ENCODE results near the gene GNAO1. TPM values are rescaled to one million over a fixed set of nuclear protein-coding genes. Genes with fewer than 3 reads are reported as not detected.

GNAO1 gene
- total RNA-seq, 1 experiment from 2014 or later = 3.7 TPM

DNA sequence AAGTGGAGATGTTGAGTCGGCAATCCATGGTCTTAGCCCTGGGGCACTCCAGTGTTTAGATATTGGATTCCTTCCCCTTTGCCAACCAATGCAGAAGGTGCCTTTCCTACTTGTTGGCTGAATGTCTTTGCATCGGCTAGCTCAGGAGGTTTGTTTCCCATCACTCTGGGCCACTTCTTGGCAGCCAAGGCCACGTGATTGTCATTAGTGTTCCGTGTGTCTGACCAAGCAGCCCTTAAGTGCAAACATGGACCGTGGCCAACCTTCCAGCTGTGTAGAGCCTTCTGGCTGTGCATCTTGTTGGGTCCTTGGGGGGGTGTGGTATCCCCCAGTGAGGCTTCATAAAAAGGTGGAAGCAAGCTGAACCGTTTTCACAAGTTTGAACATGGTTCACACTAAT lies 66.0 kb downstream of the GNAO1 start:
- no peak for DNase-seq (ENCODE audit: low read depth, low spot score)
- in situ Hi-C loops (cut with HindIII; ENCODE audit: low pct_unique_long_range_greater_than_20kb, low sequenced_read_pairs) = no loop called here

DNA sequence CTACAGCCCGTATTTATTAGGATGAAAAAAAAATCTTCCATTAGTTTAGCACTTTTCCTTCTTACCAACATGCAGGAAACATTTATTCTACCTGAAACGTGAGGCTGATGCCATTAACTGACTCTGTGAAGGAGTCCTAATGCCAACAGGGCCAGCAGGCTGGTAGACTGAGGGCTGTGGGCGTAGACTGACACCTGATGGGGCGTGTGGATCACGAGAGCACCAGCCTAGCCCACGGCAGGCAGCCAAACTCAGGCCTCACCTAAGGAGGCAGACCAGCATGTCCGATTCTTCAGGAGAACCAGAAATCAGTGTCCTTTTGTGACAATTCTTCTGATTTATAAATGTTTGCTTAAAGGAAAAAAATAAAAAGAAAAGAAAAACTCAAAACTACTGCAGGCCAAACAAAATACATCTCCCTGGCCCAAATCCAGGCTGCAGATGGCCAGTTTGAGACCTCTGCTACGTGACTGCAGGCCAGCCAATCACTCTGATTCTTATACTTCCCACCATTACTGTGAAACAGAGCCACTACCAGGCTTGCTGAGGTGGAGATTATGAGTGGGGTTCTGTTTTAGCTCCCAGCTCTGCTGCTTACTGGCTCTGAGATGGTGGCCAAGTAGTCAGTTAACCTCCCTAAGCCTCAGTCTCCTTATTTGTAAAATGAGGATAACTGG lies 66.5 kb downstream of the GNAO1 start:
- in situ Hi-C loops (cut with HindIII; ENCODE audit: low pct_unique_long_range_greater_than_20kb, low sequenced_read_pairs) = no loop called here
- no peak for DNase-seq (ENCODE audit: low read depth, low spot score)

DNA sequence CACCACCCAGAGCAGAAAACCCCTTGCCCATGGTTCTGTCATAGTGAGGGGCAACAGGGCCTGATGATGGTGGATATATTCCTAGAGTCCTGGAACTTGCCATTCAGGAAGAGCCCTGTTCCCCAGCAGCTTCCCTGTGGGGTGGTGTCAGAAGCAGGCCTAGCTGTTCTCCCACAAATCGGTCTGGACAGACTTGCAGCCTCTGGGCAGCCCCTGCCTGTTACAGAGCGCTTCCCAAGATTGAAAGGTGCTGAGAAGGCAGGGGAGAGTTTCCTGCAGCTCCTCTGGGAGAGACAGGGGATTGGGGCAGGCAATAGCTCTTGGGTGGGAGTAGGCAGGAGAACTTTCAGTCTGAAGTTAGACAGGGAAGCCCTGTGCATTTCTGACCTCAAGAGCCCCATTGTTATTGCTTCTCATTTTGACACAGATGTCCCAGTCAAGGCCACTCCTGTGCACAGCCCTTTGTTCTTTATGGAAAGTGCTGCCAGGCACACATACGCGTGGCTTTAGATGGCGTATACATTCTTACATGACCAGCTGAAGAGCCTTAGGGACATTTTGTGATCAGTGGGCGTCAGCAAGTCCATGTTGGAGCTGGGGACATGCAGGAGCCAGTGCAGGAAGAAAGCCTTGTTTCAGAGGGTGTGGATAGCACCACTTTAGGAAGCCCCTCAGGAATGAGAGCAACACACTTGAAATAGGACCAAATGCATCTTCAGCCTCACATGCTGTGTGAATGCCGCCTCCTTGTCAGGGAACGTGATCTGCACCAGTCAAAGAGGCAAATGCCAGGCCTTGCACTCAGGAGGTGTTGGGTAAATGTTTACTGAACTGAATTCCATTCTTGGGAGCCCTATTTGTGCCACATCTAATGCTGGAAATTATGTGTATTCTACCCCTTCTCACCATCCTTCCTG lies 67.5 kb downstream of the GNAO1 start:
- peak; percentile 46 for DNase-seq (ENCODE audit: low read depth, low spot score)

DNA sequence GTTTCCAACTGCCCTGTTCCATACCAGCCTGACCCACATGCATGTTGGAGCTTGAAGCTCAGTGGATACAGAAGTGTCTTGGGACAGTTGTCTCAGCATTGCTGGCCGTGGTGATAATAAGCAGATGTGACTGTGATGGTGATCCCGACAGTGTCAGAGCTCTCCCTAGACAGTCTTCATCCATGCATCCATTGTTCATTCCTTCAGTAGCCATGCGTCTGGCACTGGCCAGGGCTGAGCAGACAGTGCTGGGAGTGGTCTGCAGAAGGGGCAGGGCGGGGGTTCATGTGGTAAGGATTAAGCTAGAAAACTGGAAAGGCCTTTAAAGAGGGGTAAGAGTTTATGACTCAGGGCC lies 68.1 kb downstream of the GNAO1 start:
- in situ Hi-C loops (cut with HindIII; ENCODE audit: low pct_unique_long_range_greater_than_20kb, low sequenced_read_pairs) = no loop called here
- no peak for DNase-seq (ENCODE audit: low read depth, low spot score)

More for the DNA sequence above, 67.5 kb downstream of the GNAO1 start:
- in situ Hi-C loops (cut with HindIII; ENCODE audit: low pct_unique_long_range_greater_than_20kb, low sequenced_read_pairs) = no loop called here

DNA sequence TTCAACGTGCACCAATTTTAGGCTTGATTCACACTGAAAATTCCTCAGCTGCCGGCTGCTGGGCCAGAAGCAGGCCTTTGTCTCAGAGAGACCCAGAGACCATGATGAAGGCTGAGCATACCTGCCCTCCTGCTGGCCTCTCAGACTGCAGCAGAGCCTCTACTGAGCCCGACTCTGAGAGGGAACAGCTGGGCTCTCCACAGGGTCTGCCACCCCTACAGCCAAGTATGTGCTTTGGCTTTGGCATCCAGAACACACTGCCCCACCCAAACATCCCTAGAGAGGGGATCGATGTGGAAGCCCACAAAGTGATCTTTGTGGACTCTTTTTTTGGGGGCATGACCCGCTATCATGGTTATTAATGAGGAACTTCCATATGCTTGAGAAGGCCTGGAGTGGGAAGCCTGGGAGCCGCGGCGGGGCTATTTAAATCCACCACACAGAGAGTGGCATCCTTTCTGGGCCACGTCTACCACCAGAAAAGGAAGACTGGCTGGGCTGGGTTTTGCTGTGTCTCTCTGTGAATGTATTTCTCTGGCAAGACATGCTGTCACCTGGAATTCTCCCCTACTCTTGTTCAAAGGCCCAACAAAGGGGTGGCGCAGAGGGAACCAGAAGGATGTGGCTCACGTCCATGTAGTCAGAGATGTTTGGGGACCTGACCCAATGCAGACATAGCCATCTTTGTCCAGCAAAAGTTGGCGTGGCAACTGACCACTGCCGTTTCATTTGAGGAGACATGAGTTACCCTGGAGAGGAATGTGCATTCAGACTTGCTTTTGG lies 69.3 kb downstream of the GNAO1 start:
- in situ Hi-C loops (cut with HindIII; ENCODE audit: low pct_unique_long_range_greater_than_20kb, low sequenced_read_pairs) = no loop called here
- DNase-seq (ENCODE audit: low read depth, low spot score) = no peak

DNA sequence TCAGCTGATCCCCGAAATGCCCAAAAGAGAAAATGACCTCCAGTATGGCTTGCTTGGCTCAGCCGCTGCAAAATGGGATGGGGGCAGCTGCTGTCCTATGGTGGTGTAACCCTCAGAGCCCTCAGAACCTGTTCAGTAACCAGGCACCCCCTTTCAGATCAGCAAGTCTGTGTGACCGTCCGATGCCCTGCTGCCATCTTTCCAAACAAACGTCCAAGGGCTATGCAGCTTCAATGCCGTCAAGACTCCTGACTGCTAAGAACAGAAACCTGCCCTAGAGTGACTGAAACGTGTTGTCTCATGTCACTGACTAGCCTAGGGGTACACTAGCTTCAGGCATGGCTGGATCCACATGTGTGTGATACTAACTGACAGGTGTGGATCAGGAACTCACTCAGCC lies 70.4 kb downstream of the GNAO1 start:
- in situ Hi-C loops (cut with HindIII; ENCODE audit: low pct_unique_long_range_greater_than_20kb, low sequenced_read_pairs) = no loop called here
- DNase-seq (ENCODE audit: low read depth, low spot score) = no peak

DNA sequence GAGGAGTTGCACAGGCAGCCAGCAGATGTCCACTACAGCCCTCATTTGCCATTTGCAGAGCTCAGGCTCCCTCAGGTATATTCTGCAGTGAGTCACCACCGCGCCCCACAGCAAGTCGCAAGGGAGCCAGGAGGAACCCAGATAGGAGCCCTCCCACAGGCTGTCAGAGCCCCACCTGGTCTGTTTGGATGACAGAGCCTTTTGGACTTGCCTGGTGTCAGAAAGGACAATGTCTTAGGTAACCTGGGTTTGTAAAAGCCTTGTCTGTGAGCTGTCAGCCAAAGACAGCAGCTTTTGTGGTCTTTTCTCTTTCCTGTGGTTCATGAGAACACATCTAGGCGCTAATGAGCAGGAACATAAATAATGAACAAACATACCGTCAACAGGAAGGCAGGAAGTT lies 70.9 kb downstream of the GNAO1 start:
- no peak for DNase-seq (ENCODE audit: low read depth, low spot score)
- in situ Hi-C loops (cut with HindIII; ENCODE audit: low pct_unique_long_range_greater_than_20kb, low sequenced_read_pairs) = no loop called here

DNA sequence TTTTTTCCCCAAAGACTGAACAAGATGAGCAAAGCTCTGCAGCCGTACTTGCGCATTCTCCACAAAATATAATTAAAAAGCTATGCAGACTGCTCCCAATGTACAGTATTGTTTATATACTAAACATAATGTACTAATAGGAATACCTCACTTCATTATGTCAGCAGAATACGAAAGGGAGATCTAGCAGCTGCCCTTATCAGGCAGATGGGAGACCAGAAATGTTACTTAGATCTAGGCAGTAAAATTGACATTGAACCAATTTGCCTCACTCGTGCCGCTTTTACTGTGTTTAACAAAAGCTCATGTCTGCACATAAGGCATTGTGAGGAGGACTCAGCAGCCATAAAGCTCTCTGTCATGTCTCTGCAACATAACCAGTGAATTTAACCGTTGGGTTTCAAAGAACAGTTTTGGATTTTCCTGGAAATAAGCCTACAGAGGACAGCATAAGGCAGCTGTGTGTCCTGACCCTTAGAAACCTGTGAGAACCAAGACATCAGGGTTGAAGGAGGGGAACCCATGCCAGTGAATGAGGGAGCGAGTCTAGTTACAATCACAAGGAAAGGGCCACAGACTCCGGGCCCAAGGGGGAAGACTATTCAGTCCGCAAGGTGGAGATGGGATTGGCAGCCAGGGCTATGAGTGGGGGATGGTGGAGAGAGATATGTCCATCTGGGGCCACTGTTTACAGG lies 71.4 kb downstream of the GNAO1 start:
- DNase-seq (ENCODE audit: low read depth, low spot score) = no peak
- in situ Hi-C loops (cut with HindIII; ENCODE audit: low pct_unique_long_range_greater_than_20kb, low sequenced_read_pairs) = no loop called here

DNA sequence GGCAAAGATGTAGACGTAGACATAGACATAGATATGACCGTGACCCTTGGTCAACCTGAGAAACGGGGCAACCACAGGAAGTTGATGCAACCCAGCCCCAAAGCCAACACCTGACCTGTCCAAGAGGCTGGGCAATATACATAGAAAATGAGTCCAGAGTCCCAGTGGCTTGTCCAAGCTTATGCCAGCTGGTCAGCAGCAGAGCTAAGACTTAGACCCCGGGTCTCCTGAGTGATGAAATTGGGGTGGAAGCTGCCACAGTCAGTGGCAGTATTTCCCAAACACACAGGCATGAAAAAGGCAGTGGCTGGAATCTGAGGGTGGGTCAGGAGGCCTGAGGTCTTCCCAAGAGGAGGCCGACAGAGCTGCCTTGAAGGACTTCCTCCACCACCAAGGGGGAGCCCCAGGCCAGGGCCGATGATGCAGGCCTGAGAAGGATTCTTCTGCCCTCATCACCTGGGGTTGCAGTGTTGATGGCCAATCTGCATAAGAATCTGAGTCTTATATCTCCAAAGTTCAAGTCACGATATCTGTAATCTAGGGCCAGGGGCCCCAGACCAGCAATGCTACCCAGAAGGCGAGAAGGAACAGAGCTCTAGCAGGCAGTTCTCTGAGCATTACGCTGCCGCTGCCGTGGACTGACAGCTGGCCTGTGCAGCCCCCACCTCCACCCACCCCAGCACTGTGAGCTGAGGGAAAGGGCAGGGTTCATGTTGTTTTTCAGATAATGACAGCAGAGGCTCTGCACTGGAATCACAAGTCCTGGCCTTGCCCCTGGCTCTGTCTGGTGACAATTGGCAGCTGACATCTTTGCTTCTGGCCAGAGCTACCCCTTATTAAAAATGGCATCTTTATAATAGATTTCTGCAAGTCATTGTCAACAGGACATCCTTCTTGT lies 72.7 kb downstream of the GNAO1 start:
- DNase-seq (ENCODE audit: low read depth, low spot score) = peak; percentile 22
- in situ Hi-C loops (cut with HindIII; ENCODE audit: low pct_unique_long_range_greater_than_20kb, low sequenced_read_pairs) = no loop called here

DNA sequence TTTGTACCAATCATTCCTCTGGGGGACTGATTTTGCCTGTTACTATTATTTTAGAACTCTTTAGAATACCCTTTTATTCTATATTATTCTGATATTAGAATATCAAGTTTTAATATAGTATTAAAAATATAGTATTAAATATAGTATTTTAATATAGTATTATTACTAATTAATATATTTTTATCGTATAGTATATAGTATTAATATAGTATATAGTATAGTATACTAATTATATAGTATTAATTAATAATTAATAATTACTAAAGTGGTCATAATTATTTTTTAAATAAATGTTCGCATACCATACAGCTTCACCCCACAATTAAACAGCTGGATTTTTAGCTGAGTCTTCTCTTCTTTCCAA lies 73.3 kb downstream of the GNAO1 start:
- DNase-seq (ENCODE audit: low read depth, low spot score) = no peak
- in situ Hi-C loops (cut with HindIII; ENCODE audit: low pct_unique_long_range_greater_than_20kb, low sequenced_read_pairs) = no loop called here

DNA sequence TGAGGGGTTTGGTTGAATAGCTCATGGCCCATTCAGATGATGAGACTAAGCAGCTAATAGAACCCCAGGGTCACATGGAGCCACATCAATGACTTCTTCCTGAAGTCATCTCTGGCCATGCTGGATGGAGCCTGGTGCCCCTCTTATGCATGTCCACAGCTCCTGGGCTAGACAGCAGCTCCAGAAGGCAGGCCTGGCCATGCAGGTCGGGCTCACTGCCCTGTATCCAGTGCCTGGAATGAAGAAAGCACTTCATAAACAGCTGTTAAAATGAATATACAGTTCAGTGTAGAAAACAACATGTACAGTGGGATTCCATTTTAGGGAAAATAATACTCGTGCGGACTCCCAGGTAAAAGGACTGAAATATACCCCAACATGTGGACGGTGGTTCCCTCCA lies 73.9 kb downstream of the GNAO1 start:
- DNase-seq (ENCODE audit: low read depth, low spot score) = no peak
- in situ Hi-C loops (cut with HindIII; ENCODE audit: low pct_unique_long_range_greater_than_20kb, low sequenced_read_pairs) = no loop called here

DNA sequence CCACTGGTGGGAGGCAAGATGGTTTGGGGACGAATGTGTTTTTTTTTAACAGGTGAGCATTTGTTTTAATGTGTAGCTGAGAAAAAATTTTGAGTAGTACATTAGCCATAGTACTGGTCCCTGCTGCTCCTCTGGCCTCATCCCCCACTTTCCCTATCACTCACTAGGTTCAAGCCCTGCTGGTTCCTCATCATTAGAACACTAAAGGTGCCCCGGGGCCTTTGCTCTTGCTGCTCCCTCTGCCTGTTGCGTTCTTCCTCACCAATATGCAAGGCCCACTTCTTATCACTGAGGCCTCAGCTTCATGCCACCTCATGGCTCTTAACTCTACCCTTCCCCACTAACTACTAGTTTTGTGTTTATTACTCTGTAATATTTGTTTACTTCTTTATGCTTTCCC lies 74.5 kb downstream of the GNAO1 start:
- no peak for DNase-seq (ENCODE audit: low read depth, low spot score)
- in situ Hi-C loops (cut with HindIII; ENCODE audit: low pct_unique_long_range_greater_than_20kb, low sequenced_read_pairs) = no loop called here

DNA sequence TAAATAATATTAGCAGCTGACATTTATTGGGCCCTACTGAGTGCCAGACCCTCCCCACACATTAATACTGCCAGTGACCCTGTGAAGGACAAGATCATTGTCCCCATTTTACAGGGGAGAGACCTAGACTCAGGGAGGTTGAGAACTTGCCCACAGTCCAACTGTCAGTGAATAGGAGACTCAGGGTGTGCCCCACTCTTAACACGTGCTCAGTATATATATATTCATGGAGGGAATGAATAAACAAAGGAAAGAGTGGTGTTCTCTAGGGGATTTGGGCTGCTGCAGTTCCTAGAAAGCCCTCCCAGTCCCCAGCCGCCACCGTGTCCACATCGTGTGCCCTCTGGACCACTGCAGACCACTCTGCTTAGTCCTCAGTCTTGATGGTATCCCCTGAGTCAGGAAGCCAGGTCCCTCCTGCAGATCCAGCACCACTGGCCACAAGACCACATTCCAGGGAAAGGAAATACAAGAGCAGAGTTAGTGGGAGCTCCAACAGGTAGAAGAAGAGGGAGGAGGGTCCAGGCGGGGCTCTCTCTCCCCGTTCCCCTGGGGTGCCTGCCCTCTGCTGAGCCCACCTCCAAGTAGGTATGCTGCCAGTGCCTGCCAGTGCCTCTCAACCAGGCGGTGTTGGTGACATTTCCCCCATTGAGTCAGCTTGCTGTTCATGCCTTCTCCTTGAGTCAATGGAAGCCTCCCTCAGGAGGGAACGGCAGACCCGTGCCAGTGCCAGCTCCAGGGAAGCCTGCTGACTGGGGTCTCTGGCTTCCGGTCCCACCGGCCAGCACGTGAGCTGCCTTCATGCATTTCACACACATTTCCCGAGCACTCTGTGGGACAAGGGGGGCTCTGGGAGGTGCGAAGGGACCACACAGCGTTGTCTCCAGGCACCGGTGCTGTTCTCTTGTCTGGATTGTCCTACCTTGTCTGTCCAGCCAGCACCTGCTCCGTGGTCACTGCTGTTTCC lies 75.6 kb downstream of the GNAO1 start:
- in situ Hi-C loops (cut with HindIII; ENCODE audit: low pct_unique_long_range_greater_than_20kb, low sequenced_read_pairs) = no loop called here
- peak; percentile 23 for DNase-seq (ENCODE audit: low read depth, low spot score)

DNA sequence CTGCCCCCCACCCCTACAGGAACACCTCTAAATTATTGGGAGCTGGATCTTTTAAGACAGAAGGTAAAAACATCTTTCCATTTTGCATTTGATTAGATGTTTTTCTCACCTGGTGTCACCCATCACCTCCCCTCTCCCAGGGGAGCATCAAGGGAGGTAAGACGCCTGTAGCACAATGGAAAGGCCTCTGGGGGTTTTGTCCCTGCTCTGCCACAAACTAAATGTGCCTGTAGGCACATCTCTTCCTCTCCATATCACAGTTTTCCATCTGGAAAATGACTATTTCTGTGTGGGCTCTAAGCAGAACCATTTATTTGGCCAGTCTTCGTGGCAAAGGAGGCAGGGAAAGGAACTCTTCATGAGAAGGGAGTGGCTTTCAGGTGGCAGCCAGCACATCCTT lies 76.6 kb downstream of the GNAO1 start:
- in situ Hi-C loops (cut with HindIII; ENCODE audit: low pct_unique_long_range_greater_than_20kb, low sequenced_read_pairs) = no loop called here
- no peak for DNase-seq (ENCODE audit: low read depth, low spot score)

DNA sequence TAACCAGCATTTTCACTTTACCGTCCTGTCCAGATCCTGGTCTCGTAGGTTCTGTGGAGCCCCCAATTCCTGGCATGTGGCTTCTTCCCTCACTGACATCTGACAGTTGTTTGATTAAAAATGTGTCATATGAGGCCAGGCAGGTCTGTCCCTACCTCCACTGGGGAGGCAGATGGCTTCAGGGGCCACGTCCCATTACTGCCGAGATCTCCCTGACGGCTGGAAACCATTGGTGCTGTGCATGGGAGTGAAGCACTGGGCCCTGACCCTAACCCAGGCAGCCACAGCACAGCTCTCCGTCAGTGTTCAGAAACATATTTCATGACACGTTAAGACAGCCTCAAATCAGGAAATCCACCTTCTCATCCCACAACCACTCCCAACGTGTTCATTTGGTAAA lies 77.5 kb downstream of the GNAO1 start:
- in situ Hi-C loops (cut with HindIII; ENCODE audit: low pct_unique_long_range_greater_than_20kb, low sequenced_read_pairs) = no loop called here
- DNase-seq (ENCODE audit: low read depth, low spot score) = no peak

DNA sequence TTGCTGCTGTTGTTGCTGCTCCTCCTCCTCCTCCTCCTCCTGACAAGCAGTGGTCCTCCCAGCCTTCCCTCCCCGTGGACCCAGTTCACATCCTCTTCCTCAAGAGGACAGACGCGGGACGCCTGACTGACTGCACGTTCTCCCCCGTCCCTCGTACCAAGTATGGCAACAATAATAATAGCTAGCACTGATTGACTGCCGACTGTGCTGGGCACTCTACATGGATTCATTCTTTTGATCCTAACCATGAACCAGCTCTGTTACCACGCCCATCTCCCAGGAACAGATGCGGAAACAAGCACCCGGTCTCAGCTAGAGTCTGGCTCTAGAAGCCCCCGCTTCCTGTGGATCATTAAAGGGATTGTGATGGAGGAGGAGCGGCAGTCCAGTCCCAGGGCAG lies 78.0 kb downstream of the GNAO1 start:
- no peak for DNase-seq (ENCODE audit: low read depth, low spot score)
- in situ Hi-C loops (cut with HindIII; ENCODE audit: low pct_unique_long_range_greater_than_20kb, low sequenced_read_pairs) = no loop called here
